HS-27A (cell line): ENCODE results near the gene DES.

Experiments used
- DNase-seq: peaks from one replicate; pipeline ENCODE4 v3.0.0-alpha.2; 2012; ENCODE audit warnings: low read depth, missing footprints

DES gene

DNA sequence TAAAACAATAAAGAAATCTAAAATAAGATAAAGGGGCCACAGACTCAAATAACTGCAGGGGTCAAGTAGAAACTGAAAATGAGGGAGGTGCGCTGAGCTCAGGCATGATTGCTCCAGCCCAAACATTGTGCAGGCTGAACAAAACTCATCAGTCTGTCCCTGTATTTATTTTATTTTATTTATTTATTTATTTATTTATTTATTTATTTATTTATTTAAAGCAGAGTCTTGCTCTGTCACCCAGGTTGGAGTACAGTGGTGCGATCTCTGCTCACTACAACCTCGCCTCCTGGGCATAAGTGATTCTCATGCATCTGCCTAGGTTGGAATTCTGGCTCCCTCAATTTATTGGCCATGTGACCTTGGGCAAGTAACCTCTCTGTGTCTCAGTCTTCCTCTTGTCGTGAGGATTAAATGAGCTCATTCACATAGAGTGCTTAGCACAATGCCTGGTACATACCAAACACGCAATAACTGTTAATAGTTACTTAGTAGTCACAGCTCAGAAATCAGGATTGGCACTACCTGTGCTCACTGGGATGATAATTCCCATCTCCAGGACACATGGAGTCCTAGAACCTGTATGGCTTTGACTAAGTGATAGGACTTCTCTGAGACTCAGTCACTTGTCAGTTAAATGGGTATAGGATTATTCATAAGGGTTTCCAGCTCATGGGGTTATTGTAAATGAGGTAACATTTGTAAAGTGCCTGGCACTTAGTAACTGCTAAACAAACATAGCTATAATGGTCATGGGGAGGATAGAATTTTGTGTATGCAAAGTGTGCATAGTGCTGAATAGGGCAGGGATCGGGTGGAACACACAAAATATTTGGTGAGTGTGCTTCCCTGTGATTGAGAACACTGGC lies 22.4 kb downstream of the DES start:
- no peak for DNase-seq

GRCh38 chr2:219441451-219442255 lies 23.5 kb downstream of the DES start:
- DNase-seq = no peak

- DNase-seq = no peak
Observed at GRCh38 chr2:219442256-219443015, 24.3 kb downstream of the DES start.

DNA sequence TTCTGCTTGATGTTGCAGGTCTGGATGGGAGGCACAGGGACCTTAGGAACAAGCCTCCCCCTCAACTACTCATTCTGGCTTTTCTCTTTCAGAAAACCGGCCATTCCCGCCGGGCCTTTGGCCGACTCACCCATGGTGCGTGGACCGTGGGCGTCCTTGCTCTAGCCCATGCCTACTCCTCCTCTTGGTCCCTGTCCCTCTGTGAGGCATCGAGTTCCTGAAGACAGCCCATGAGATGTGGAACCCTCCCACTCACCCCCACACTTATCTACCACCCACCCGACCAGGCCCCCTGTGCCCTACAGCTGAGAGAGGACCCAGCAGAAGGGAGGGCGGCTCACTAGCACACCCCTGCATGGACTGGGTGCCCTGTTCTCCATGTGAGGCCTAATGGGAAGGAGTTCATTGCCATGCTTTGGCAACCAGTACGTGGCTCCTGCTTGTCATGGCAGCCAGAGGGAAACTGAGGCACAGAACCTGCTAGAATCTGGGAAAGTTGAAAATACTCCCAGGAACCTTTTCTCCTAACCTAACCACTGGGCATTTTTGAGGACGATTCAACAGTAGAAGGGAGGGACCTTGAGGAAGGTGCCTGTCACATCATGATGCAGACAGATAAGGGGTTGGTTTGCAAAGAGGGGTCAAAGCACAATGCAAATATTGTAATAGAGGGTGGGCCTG lies 25.0 kb downstream of the DES start:
- no peak for DNase-seq

- no peak for DNase-seq
Observed at GRCh38 chr2:219443697-219444023, 25.5 kb downstream of the DES start.

DNA sequence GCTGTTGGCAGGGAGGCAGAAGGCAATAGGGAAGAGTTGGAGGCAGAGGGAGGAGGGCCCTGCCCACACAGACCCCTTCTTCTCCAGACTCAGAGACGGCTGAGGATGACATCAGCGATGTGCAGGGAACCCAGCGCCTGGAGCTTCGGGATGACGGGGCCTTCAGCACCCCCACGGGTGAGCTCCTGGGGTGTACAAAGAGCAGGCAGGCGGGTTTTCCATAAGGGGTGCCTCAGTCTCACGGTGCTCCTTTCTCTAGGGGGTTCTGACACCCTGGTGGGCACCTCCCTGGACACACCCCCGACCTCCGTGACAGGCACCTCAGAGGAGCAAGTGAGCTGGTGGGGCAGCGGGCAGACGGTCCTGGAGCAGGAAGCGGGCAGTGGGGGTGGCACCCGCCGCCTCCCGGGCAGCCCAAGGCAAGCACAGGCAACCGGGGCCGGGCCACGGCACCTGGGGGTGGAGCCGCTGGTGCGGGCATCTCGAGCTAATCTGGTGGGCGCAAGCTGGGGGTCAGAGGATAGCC lies 26.5 kb downstream of the DES start:
- no peak for DNase-seq

DNA sequence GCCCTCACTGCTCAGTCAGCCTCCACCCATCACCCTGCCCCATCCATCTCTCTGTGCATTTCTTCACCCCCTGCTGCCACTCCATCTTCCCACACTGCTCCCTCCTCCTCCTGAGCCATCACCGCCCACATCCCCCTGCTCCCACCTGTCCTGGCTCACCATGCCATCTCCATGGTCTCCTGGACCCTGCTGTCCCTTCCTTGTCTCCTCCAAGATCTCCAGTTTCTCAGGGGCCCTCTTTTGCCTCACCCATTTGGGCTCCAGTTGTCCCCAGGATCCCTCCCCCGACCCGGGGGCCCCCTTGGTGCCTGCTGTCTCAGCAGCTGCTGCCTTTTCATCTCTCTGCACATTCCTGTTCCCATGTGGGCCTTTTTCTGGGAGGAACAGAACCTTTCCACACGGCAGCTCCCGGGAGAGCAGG lies 27.1 kb downstream of the DES start:
- no peak for DNase-seq

GRCh38 chr2:219446101-219446504 lies 27.9 kb downstream of the DES start:
- DNase-seq = no peak

DNA sequence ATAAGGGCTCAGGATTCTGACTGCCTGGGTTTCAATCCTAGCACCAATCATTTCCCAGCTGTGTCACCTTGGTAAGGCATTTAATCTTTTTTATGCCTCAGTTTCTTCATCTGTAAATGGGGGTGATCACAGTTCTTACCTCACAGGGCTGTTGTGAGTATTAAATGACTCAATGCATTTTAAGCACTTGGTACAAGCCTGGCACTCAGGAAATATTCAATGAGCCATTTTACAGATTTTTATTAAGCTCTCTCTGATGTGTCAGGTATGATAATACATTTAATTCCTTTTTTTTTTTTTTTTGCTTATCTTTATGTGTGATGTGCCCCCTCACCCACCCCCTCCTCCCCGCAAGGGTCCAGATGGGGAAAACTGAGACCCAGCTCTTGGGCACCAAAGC lies 28.5 kb downstream of the DES start:
- no peak for DNase-seq

DNA sequence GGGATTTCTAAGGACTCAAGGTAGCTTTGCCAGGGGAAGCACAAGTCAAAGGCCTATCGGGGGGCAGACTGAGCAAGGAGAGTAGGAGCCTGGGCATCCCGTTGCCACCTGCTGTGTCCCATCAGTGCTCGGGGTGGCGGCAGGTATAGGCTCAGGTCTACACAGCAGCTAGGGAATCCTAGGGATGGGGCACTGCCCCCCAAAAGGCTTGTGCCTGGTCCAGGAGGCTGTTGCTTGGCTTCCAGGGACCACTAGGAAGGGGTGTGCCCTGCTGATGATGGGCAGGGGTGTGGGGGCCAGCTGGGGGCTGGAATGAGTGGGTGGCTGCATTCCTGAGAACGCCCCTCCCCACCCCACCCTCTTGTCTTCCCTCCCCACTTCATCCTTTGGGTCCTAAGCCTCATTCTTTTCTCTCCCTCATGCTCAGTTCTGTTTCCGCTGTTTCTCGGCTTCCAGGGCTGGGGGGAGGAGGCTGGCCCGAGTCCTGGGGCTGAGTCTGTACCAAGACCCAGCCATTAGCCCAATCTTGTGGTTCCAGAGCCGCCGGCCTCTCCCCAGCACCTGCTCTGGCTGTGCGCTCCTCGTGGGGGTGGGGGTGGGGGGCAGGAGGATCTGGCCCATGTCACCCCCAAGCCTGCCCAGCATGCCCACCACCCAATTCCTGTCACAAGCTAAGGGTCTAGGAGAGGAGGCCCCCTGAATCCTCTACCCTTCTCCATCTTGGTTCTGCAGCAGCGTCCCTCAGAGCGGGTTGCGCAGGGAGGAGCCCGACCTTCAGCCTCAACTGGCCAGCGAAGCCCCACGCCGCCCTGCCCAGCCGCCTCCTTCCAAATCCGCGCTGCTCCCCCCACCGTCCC lies 29.3 kb downstream of the DES start:
- no peak for DNase-seq

- no peak for DNase-seq
Observed at GRCh38 chr2:219448099-219448775, 30.1 kb downstream of the DES start.

DNA sequence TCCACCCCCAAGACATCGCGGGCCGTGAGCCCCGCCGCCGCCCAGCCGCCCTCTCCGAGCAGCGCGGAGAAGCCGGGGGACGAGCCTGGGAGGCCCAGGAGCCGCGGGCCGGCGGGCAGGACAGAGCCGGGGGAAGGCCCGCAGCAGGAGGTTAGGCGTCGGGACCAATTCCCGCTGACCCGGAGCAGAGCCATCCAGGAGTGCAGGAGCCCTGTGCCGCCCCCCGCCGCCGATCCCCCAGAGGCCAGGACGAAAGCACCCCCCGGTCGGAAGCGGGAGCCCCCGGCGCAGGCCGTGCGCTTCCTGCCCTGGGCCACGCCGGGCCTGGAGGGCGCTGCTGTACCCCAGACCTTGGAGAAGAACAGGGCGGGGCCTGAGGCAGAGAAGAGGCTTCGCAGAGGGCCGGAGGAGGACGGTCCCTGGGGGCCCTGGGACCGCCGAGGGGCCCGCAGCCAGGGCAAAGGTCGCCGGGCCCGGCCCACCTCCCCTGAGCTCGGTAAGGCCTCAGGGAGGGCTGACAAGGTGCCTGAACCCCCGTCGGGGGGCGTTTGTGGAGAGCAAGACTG lies 30.7 kb downstream of the DES start:
- no peak for DNase-seq

DNA sequence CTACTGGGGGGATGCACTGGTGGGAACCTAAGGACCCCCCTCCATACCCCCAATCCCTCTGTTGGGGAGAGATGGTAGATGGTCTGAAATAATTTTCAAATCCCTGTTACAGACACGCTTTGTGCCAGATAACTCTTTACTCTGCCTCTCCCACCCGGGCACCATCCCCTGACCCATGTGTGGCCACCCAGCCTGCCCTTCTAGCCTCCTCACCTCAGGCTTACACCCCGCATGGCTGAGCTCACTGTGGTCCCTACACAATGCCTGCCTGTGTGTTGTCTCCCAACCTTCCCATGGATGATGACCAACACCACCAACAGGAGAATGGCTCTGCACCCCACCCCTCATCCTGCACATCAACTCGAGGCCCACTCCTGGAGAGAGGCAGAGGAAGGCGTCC lies 31.4 kb downstream of the DES start:
- DNase-seq = no peak

- no peak for DNase-seq
Observed at GRCh38 chr2:219451661-219452360, 33.6 kb downstream of the DES start.

DNA sequence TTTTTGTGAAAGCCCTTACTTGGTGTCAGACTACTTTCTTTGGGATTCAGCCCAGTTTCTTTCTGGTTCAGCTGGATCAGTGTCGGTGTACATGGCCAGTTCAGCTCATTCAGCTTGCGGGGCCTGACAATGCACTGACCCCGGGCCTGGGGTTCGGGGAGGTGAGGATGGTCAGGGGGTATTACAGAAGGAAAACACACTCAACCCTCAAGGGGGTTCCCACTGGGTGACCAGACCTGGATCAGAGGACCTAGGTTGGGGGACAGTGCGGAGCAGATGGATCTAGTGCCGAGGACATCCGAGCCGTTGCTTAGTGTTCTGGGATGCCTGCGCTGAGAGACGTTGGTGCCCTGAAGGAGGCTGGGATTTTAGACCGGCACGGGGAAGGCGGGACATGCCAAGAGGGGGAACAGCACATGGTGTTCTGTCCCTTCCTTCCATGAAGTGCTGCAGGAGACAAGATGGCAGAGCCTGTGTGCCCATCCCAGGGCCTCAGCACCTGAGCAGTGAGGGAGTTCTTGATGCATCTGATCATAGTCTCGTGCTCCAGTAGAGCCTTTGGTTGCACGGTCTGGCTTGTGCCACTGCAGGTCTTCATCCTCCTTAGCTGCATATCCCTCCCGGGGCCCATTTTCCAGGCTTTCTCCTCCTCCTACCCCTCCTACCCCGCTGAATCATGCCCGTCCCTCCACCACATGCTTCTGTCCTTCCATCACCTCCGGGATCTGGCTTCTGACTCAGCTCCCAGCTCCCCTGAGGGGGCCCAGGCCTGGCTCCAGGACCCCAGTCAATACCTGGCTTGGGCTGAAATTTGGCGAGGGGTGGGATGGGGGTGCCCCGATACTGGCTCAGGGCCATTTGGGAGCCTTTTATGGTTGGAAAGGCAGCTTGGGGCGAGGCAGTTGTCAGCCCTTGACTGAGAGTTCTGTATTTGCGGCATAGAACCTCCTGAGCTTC lies 34.5 kb downstream of the DES start:
- DNase-seq = peak; percentile 73

GRCh38 chr2:219453671-219454590 lies 35.8 kb downstream of the DES start:
- DNase-seq = peak; percentile 66

DNA sequence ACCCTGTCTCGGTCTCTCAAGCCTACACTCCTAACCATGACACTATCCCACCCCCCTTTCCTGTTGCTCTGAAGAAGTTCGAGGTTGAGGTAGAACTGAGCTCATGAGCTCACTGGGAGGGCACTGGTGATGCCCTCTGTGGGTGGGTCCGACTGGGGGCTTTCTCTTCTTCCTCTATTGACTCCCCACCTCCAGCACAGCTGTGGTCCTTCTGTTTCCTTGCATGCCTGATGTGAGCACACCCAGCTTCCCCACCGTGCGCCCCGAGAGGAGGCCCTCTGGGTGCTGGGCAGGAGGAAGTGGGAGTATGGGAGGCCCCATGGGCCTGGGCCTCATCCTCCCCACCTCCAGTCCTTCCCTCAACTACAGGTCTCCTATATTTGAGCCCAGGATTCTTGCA lies 37.4 kb downstream of the DES start:
- DNase-seq = no peak
